Activated T-cell treated with anti-CD3 and anti-CD28 coated beads, Interleukin-2, amount 50 U/mL, for 4 hours (primary cell): Measurements from ENCODE around the gene KIF12. TPM values are rescaled to one million over a fixed set of nuclear protein-coding genes. Genes with fewer than 3 reads are reported as not detected.

Experiments used
- ATAC-seq, 2 donors: fragments of 200-7000 bp; cut with Tn5 transposase; one replicate each; pipeline ENCODE4 v1.10.0; 2021
- DNase-seq: peaks from one replicate; pipeline ENCODE4 v3.0.0-alpha.2; 2020
- H3K27me3 Mint-ChIP-seq: one replicate; pipeline ENCODE4 v1.8.0; 2021; ENCODE audit warnings: low read depth, mixed read lengths
- H3K36me3 Mint-ChIP-seq: one replicate; pipeline ENCODE4 v1.8.0; 2022; ENCODE audit warnings: mixed read lengths; ENCODE audit not compliant: insufficient read depth
- H3K4me1 Mint-ChIP-seq: one replicate; pipeline ENCODE4 v1.8.0; 2021; ENCODE audit warnings: low read depth, mixed read lengths
- H3K4me3 Mint-ChIP-seq: one replicate; pipeline ENCODE4 v1.8.0; 2021; ENCODE audit warnings: mild to moderate bottlenecking, moderate library complexity, mixed read lengths
- H3K9me3 Mint-ChIP-seq: one replicate; pipeline ENCODE4 v1.8.0; 2021; ENCODE audit warnings: mixed read lengths
- total RNA-seq, 3 donors: library from RNA; stranded (reverse); gene quantifications; one replicate each; pipeline ENCODE4 v1.2.1, GENCODE V29; 2021

KIF12 gene
- total RNA-seq, 3 donors from 2014 or later = 0.10 TPM; not detected in 2

- no peak for DNase-seq
- Mint-ChIP-seq H3K4me3 (no peak overlapping the region), H3K9me3 (no peaks in the 10 kb centered on the region), H3K36me3 (no peaks in the 10 kb centered on the region), H3K4me1 (no peaks in the 10 kb centered on the region), H3K27me3 (peaks cover 12% of the 10 kb centered on the region)
- ATAC-seq = no peak
Observed at GRCh38 chr9:114060711-114061110, 38.4 kb downstream of the KIF12 start.

GRCh38 chr9:114060070-114060469, 39.0 kb downstream of the KIF12 start:
- no peak overlapping the region for H3K4me3 Mint-ChIP-seq
- peaks cover 12% of the 10 kb centered on the region for H3K27me3 Mint-ChIP-seq
- H3K9me3 Mint-ChIP-seq = no peaks in the 10 kb centered on the region
- DNase-seq = no peak
- ATAC-seq = no peak
- H3K36me3 Mint-ChIP-seq = no peaks in the 10 kb centered on the region
- H3K4me1 Mint-ChIP-seq = no peaks in the 10 kb centered on the region

- Mint-ChIP-seq H3K27me3 (peaks cover 12% of the 10 kb centered on the region), H3K9me3 (no peaks in the 10 kb centered on the region), H3K4me3 (no peak overlapping the region), H3K4me1 (no peaks in the 10 kb centered on the region), H3K36me3 (no peaks in the 10 kb centered on the region)
- DNase-seq (no peak), ATAC-seq (no peak)
Observed at GRCh38 chr9:114059047-114059803, 39.9 kb downstream of the KIF12 start.

- H3K4me3 Mint-ChIP-seq = no peak overlapping the region
- ATAC-seq = no peak
- peaks cover 12% of the 10 kb centered on the region for H3K27me3 Mint-ChIP-seq
- H3K36me3 Mint-ChIP-seq = no peaks in the 10 kb centered on the region
- no peak for DNase-seq
- H3K9me3 Mint-ChIP-seq = no peaks in the 10 kb centered on the region
- H3K4me1 Mint-ChIP-seq = no peaks in the 10 kb centered on the region
Observed at GRCh38 chr9:114058688-114059046, 40.4 kb downstream of the KIF12 start.

GRCh38 chr9:114057161-114057885, 41.8 kb downstream of the KIF12 start:
- Mint-ChIP-seq H3K27me3 (peaks cover 5% of the 10 kb centered on the region), H3K36me3 (no peaks in the 10 kb centered on the region), H3K9me3 (no peaks in the 10 kb centered on the region), H3K4me1 (no peaks in the 10 kb centered on the region), H3K4me3 (no peak overlapping the region)
- DNase-seq (no peak), ATAC-seq (no peak)

- Mint-ChIP-seq H3K4me3 (no peak overlapping the region), H3K9me3 (no peaks in the 10 kb centered on the region), H3K27me3 (no peaks in the 10 kb centered on the region), H3K36me3 (no peaks in the 10 kb centered on the region), H3K4me1 (no peaks in the 10 kb centered on the region)
- DNase-seq (no peak), ATAC-seq (no peak)
Observed at GRCh38 chr9:114056527-114056926, 42.6 kb downstream of the KIF12 start.

GRCh38 chr9:114055894-114056293, 43.2 kb downstream of the KIF12 start:
- Mint-ChIP-seq H3K4me3 (no peak overlapping the region), H3K27me3 (no peaks in the 10 kb centered on the region), H3K36me3 (no peaks in the 10 kb centered on the region), H3K4me1 (no peaks in the 10 kb centered on the region), H3K9me3 (no peaks in the 10 kb centered on the region)
- DNase-seq = no peak
- no peak for ATAC-seq

GRCh38 chr9:114055061-114055460, 44.0 kb downstream of the KIF12 start:
- DNase-seq = no peak
- Mint-ChIP-seq H3K9me3 (no peaks in the 10 kb centered on the region), H3K4me3 (no peak overlapping the region), H3K4me1 (no peaks in the 10 kb centered on the region), H3K27me3 (peaks cover 3% of the 10 kb centered on the region), H3K36me3 (no peaks in the 10 kb centered on the region)
- ATAC-seq = no peak

GRCh38 chr9:114054191-114054690, 44.9 kb downstream of the KIF12 start:
- no peak for ATAC-seq
- H3K4me1 Mint-ChIP-seq = no peaks in the 10 kb centered on the region
- H3K9me3 Mint-ChIP-seq = no peaks in the 10 kb centered on the region
- no peak overlapping the region for H3K4me3 Mint-ChIP-seq
- no peak for DNase-seq
- H3K36me3 Mint-ChIP-seq = no peaks in the 10 kb centered on the region
- peaks cover 3% of the 10 kb centered on the region for H3K27me3 Mint-ChIP-seq

- Mint-ChIP-seq H3K9me3 (no peaks in the 10 kb centered on the region), H3K36me3 (no peaks in the 10 kb centered on the region), H3K4me1 (no peaks in the 10 kb centered on the region), H3K27me3 (peaks cover 3% of the 10 kb centered on the region), H3K4me3 (no peak overlapping the region)
- DNase-seq (no peak), ATAC-seq (no peak)
Observed at GRCh38 chr9:114053246-114054005, 45.7 kb downstream of the KIF12 start.

- DNase-seq (no peak), ATAC-seq (no peak)
- Mint-ChIP-seq H3K36me3 (no peaks in the 10 kb centered on the region), H3K4me1 (no peaks in the 10 kb centered on the region), H3K9me3 (no peaks in the 10 kb centered on the region), H3K27me3 (peaks cover 6% of the 10 kb centered on the region), H3K4me3 (no peak overlapping the region)
Observed at GRCh38 chr9:114051706-114052105, 47.4 kb downstream of the KIF12 start.

GRCh38 chr9:114051281-114051680, 47.8 kb downstream of the KIF12 start:
- DNase-seq (no peak), ATAC-seq (no peak)
- Mint-ChIP-seq H3K4me3 (no peak overlapping the region), H3K9me3 (no peaks in the 10 kb centered on the region), H3K36me3 (no peaks in the 10 kb centered on the region), H3K4me1 (no peaks in the 10 kb centered on the region), H3K27me3 (peaks cover 6% of the 10 kb centered on the region)

- Mint-ChIP-seq H3K4me1 (no peaks in the 10 kb centered on the region), H3K27me3 (peaks cover 6% of the 10 kb centered on the region), H3K9me3 (no peaks in the 10 kb centered on the region), H3K4me3 (no peak overlapping the region), H3K36me3 (no peaks in the 10 kb centered on the region)
- no peak for DNase-seq
- ATAC-seq = no peak
Observed at GRCh38 chr9:114050646-114051045, 48.4 kb downstream of the KIF12 start.

GRCh38 chr9:114050226-114050568, 48.9 kb downstream of the KIF12 start:
- Mint-ChIP-seq H3K4me1 (no peaks in the 10 kb centered on the region), H3K27me3 (peaks cover 6% of the 10 kb centered on the region), H3K36me3 (no peaks in the 10 kb centered on the region), H3K4me3 (no peak overlapping the region), H3K9me3 (no peaks in the 10 kb centered on the region)
- no peak for ATAC-seq
- no peak for DNase-seq
